ENCODE measurements around the gene SCD5.

The SCD5 gene

GRCh38 chr4:82726596-82726995 lies 72.0 kb downstream of the SCD5 start:
- DNase-seq (ENCODE audit: low read depth), result no peak

- no peak for DNase-seq (ENCODE audit: low read depth)
Measured at GRCh38 chr4:82721819-82722423, 76.7 kb downstream of the SCD5 start.

- DNase-seq (ENCODE audit: low read depth), result no peak
Measured at GRCh38 chr4:82718162-82718940, 80.2 kb downstream of the SCD5 start.

GRCh38 chr4:82715731-82716617 lies 82.6 kb downstream of the SCD5 start:
- no peak for DNase-seq (ENCODE audit: low read depth)

GRCh38 chr4:82713856-82714255 lies 84.7 kb downstream of the SCD5 start:
- no peak for DNase-seq (ENCODE audit: low read depth)

- no peak for DNase-seq (ENCODE audit: low read depth)
Measured at GRCh38 chr4:82712561-82712960, 86.0 kb downstream of the SCD5 start.

- no peak for DNase-seq (ENCODE audit: low read depth)
Measured at GRCh38 chr4:82711158-82711785, 87.3 kb downstream of the SCD5 start.

GRCh38 chr4:82710197-82710929 lies 88.2 kb downstream of the SCD5 start:
- no peak for DNase-seq (ENCODE audit: low read depth)

- DNase-seq (ENCODE audit: low read depth), result no peak
Measured at GRCh38 chr4:82708982-82709381, 89.6 kb downstream of the SCD5 start.

- no peak for DNase-seq (ENCODE audit: low read depth)
Measured at GRCh38 chr4:82706349-82707000, 92.1 kb downstream of the SCD5 start.

- DNase-seq (ENCODE audit: low read depth), result no peak
Measured at GRCh38 chr4:82705928-82706300, 92.7 kb downstream of the SCD5 start.

GRCh38 chr4:82705169-82705927 lies 93.2 kb downstream of the SCD5 start:
- DNase-seq (ENCODE audit: low read depth), result no peak

- DNase-seq (ENCODE audit: low read depth), result no peak
Measured at GRCh38 chr4:82704156-82704555, 94.4 kb downstream of the SCD5 start.

GRCh38 chr4:82698412-82698811 lies 100.2 kb downstream of the SCD5 start:
- no peak for DNase-seq (ENCODE audit: low read depth)

- no peak for DNase-seq (ENCODE audit: low read depth)
Measured at GRCh38 chr4:82697561-82697960, 101.0 kb downstream of the SCD5 start.

GRCh38 chr4:82696117-82696860 lies 102.3 kb downstream of the SCD5 start:
- no peak for DNase-seq (ENCODE audit: low read depth)

GRCh38 chr4:82694892-82695291 lies 103.7 kb downstream of the SCD5 start:
- DNase-seq (ENCODE audit: low read depth), result no peak

GRCh38 chr4:82694046-82694445 lies 104.5 kb downstream of the SCD5 start:
- no peak for DNase-seq (ENCODE audit: low read depth)

- DNase-seq (ENCODE audit: low read depth), result no peak
Measured at GRCh38 chr4:82692101-82692780, 106.4 kb downstream of the SCD5 start.

Data from stimulated activated CD8-positive, alpha-beta memory T cell treated with anti-CD3 and anti-CD28 coated beads, Interleukin-7, amount 100 ng/mL, for 24 hours (primary cell).